ENCODE measurements around the gene OR2W1.

The OR2W1 gene

DNA sequence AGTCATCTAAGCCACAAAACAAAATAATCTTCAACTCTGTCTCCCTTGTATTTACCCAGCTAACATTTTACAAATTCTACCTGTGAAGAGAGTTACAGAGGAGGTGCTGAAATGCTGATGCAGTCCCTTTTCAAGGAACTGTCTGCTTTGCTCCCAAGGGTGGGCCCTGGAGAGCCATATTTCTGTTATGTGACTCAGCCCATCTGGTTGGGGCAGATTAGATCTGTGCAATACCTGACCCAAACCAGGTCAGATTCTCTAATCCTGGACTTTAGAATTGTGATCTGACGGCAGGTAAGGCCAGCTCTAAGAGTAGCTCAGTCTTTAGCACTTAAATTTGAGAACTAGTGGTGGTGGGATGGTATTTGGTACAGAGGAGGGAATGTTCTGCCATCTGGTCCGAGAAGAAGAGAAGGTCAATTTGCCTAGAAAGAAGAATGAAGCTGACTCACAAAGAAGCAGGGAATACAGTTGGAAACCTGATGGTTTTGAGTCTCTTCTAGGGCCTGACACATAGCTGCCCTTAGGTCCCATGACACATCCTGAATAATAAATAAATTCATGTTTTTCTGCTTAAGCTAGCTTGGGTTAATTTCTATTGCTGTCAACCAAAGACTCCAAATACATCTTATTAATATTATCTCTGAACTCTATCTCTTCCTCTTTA is 48.0 kb downstream of the OR2W1 start:
- no peaks in the 10 kb centered on the region for H3K9me3 ChIP-seq (ENCODE audit: control extremely low read depth in 1 of 5, control insufficient read depth in 4 of 5, insufficient read depth in 2 of 5, low read depth in 1 of 5, low read length in 4 of 5)
- POLR2A ChIA-PET = interaction anchor here (1.0 kb wide), 1 partner anchor 160 kb away, joined by 3 read pairs; no protein-coding TSS in a partner anchor
- peak overlapping the region in 1 of 2 experiments; percentile 38 for H3K27ac ChIP-seq (ENCODE audit: insufficient read depth in 1 of 2, low read depth in 1 of 2, low read length in 2 of 2, poor library complexity in 1 of 2, severe bottlenecking in 2 of 2)
- 100% methylated on average over 2 of the region's 2 CpGs for WGBS (ENCODE audit: insufficient coverage)
- no peaks in the 10 kb centered on the region for H3K36me3 ChIP-seq (ENCODE audit: control insufficient read depth in 4 of 4, insufficient read depth in 4 of 4, low read length in 3 of 4)
- peaks cover 0 to 2% (median 0%) of the 10 kb centered on the region in 5 experiments for H3K27me3 ChIP-seq (replicated peaks in 2 of 5; ENCODE audit: control insufficient read depth in 4 of 5, insufficient read depth in 5 of 5, low read length in 4 of 5)
- no peaks in the 10 kb centered on the region for H3K4me1 ChIP-seq (ENCODE audit: control extremely low read depth in 1 of 4, control insufficient read depth in 4 of 4, insufficient read depth in 4 of 4, low read length in 3 of 4)
- no peak overlapping the region for H3K4me3 ChIP-seq (ENCODE audit: control insufficient read depth in 1 of 7, extremely low read depth in 1 of 7, insufficient read depth in 4 of 7, low read depth in 2 of 7, low read length in 6 of 7)
- CTCF ChIA-PET = interaction anchor here (1.4 to 2.3 kb wide), 4 partner anchors 16 to 159 kb away, joined by 3 to 7 read pairs (median 4); no protein-coding TSS in a partner anchor
- no peak for DNase-seq

DNA sequence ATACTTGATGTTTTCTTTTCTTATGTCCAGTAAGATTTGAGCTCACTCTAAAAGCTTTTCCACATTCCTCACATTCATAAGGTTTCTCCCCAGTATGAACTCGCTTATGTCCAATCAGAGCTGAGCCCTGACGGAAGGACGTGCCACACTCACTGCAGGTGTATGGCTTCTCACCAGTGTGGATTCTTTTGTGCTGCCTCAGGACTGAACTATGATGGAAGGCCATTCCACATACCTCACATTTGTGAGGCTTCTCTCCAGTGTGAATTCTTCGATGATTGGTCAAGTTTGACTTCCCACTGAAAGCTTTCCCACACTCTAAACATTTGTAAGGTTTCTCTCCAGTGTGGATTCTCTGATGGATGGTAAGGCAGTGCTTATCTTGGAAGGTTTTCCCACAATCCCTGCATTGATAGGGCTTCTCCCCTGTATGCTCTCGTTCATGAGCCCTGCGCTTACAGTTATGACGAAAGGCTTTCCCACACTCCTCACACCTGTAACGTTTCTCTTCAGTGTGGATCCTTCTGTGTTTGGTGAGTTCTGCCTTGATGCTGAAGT is 49.8 kb downstream of the OR2W1 start:
- Histone ChIP-seq H3K36me3 (ENCODE audit: control insufficient read depth in 4 of 4, insufficient read depth in 4 of 4, low read length in 3 of 4) (no peaks in the 10 kb centered on the region), H3K27ac (ENCODE audit: insufficient read depth in 1 of 2, low read depth in 1 of 2, low read length in 2 of 2, poor library complexity in 1 of 2, severe bottlenecking in 2 of 2) (no peak overlapping the region), H3K4me3 (ENCODE audit: control insufficient read depth in 1 of 7, extremely low read depth in 1 of 7, insufficient read depth in 4 of 7, low read depth in 2 of 7, low read length in 6 of 7) (no peak overlapping the region), H3K27me3 (replicated peaks in 2 of 5; ENCODE audit: control insufficient read depth in 4 of 5, insufficient read depth in 5 of 5, low read length in 4 of 5) (peaks cover 0 to 2% (median 0%) of the 10 kb centered on the region in 5 experiments), H3K4me1 (ENCODE audit: control extremely low read depth in 1 of 4, control insufficient read depth in 4 of 4, insufficient read depth in 4 of 4, low read length in 3 of 4) (no peaks in the 10 kb centered on the region), H3K9me3 (ENCODE audit: control extremely low read depth in 1 of 5, control insufficient read depth in 4 of 5, insufficient read depth in 2 of 5, low read depth in 1 of 5, low read length in 4 of 5) (no peaks in the 10 kb centered on the region)
- no peak for DNase-seq
- WGBS (ENCODE audit: insufficient coverage) = 97% methylated on average over 5 of the region's 8 CpGs
- ChIA-PET CTCF (interaction anchor here (0.9 to 1.9 kb wide), 3 partner anchors 15 to 17 kb away, joined by 3 to 4 read pairs (median 4); no protein-coding TSS in a partner anchor), POLR2A (no interaction called here)

All from common myeloid progenitor, CD34-positive (primary cell).